Measurements from ENCODE around the gene MAPK14.
A peak's percentile ranks its signal among the peaks of the same experiment; 100 is the strongest.

DNA sequence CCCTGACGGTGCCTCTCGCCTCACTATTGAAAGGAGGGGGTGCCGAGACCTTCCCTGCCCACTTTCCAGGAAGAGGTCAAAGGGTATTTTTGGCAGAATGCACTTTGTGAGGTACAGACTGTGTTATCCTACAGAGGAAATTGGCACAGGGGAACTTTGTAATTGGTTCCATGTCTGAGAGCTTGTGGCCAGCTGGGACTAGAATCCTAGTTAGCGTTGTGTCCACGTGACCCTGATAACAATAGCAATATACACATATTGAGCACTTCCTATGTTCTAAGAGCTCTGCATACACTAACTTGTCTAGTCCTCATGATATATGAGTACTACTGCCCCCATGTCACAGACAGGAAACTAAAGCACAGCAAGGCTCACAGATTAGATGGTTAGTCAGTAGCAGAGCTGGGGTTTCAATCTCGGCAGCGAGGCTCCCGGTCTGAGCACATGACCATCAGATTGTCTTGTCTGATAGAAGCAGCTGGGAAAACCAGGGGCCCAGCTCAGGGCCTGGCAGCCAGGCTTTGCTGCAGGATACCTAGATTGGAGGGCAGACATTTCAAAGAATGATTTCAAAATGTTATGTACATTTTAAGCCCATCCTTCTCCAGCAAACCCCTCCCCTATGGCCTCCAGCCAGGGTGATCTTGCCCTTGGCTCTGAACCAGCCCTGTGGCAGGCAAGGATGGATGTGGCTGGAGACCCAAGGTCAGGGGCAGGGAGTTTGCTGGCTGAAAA, 104.1 kb downstream of the MAPK14 start:
- TF ChIP-seq, protein P1, sequence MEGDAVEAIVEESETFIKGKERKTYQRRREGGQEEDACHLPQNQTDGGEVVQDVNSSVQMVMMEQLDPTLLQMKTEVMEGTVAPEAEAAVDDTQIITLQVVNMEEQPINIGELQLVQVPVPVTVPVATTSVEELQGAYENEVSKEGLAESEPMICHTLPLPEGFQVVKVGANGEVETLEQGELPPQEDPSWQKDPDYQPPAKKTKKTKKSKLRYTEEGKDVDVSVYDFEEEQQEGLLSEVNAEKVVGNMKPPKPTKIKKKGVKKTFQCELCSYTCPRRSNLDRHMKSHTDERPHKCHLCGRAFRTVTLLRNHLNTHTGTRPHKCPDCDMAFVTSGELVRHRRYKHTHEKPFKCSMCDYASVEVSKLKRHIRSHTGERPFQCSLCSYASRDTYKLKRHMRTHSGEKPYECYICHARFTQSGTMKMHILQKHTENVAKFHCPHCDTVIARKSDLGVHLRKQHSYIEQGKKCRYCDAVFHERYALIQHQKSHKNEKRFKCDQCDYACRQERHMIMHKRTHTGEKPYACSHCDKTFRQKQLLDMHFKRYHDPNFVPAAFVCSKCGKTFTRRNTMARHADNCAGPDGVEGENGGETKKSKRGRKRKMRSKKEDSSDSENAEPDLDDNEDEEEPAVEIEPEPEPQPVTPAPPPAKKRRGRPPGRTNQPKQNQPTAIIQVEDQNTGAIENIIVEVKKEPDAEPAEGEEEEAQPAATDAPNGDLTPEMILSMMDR (IDR thresholded peaks at IDR 0.05), result no peak
- TF ChIP-seq POLR2A (IDR thresholded peaks at IDR 0.05), result peak in 1 of 2 donors; percentile 74
